Retinal pigment epithelial cell (primary cell): ENCODE results near the gene S100A10.

Source experiments
- DNase-seq: peaks from one replicate; pipeline ENCODE4 v3.0.0-alpha.2; 2010; ENCODE audit warnings: low read depth
- H3K4me3 ChIP-seq: 2 replicates; pipeline ENCODE4 v1.5.1; 2011; ENCODE audit warnings: mild to moderate bottlenecking, low read length, control low read depth, moderate library complexity
- CTCF ChIP-seq: conservative IDR thresholded peaks from 2 replicates; pipeline ENCODE4 v1.5.1; 2011; ENCODE audit warnings: low read depth, low read length, control low read depth, inconsistent platforms

The S100A10 gene

GRCh38 chr1:152024223-152024622 is 30.6 kb upstream of the S100A10 start:
- H3K4me3 ChIP-seq: no peak overlapping the region
- no peak for DNase-seq
- no peak for TF ChIP-seq CTCF

- DNase-seq: no peak
- TF ChIP-seq CTCF: no peak
- H3K4me3 ChIP-seq: no peak overlapping the region
These were observed 29.6 kb upstream of the S100A10 start for GRCh38 chr1:152023221-152023620.

GRCh38 chr1:152022474-152022873 is 28.8 kb upstream of the S100A10 start:
- no peak overlapping the region for H3K4me3 ChIP-seq
- DNase-seq: no peak
- TF ChIP-seq CTCF: no peak

- no peak overlapping the region for H3K4me3 ChIP-seq
- no peak for DNase-seq
- no peak for TF ChIP-seq CTCF
These were observed 27.9 kb upstream of the S100A10 start for GRCh38 chr1:152021569-152021968.

GRCh38 chr1:152020849-152021248 is 27.2 kb upstream of the S100A10 start:
- H3K4me3 ChIP-seq: no peak overlapping the region
- DNase-seq: no peak
- TF ChIP-seq CTCF: no peak

- DNase-seq: no peak
- peak; percentile 64 for TF ChIP-seq CTCF
These were observed 24.9 kb upstream of the S100A10 start for GRCh38 chr1:152018537-152018936.

GRCh38 chr1:152015766-152016165 is 22.1 kb upstream of the S100A10 start:
- no peak for DNase-seq
- no peak for TF ChIP-seq CTCF
- no peak overlapping the region for H3K4me3 ChIP-seq

More at GRCh38 chr1:152018537-152018936, 24.9 kb upstream of the S100A10 start:
- H3K4me3 ChIP-seq: no peak overlapping the region
